IPS DF 6.9 (cell line): ENCODE results near the gene UTP14A.
A peak's percentile ranks its signal among the peaks of the same experiment; 100 is the strongest.
"Not testable (repeated sequence)": the region's sequence is repeated elsewhere in the genome, so short reads cannot be mapped to it uniquely, and the experiment has no call there.

Experiments used
- DNase-seq: peaks from one replicate; pipeline ENCODE4 v3.0.0-alpha.2; 2013; ENCODE audit warnings: low read depth, low spot score
- H3K27ac ChIP-seq: one replicate; pipeline ENCODE4 v1.5.1; 2013; ENCODE audit warnings: low read length, control low read depth
- H3K27me3 ChIP-seq: 2 replicates; pipeline ENCODE4 v1.6.1; 2013; ENCODE audit warnings: mild to moderate bottlenecking, low read length; ENCODE audit not compliant: control insufficient read depth, insufficient read depth
- H3K36me3 ChIP-seq: 2 replicates; pipeline ENCODE4 v1.6.1; 2013; ENCODE audit warnings: low read length; ENCODE audit not compliant: control insufficient read depth, insufficient read depth
- H3K4me1 ChIP-seq: 2 replicates; pipeline ENCODE4 v1.6.1; 2013; ENCODE audit warnings: low read length; ENCODE audit not compliant: control insufficient read depth, insufficient read depth
- H3K4me3 ChIP-seq: 2 replicates; pipeline ENCODE4 v1.5.1; 2013; ENCODE audit warnings: mild to moderate bottlenecking, low read length
- H3K9me3 ChIP-seq: 2 replicates; pipeline ENCODE4 v1.6.1; 2013; ENCODE audit warnings: low read length, inconsistent platforms; ENCODE audit not compliant: control insufficient read depth, insufficient read depth
- WGBS: extraction: QIAGEN DNeasy Blood & Tissue Kit; methylation state at CpG from one replicate; pipeline ENCODE4 v1.1.7; 2013; ENCODE audit warnings: mixed read lengths, missing lambda C conversion rate; ENCODE audit not compliant: insufficient read length, insufficient coverage; 5-methylcytosine and 5-hydroxymethylcytosine counted together

The UTP14A gene, protein sequence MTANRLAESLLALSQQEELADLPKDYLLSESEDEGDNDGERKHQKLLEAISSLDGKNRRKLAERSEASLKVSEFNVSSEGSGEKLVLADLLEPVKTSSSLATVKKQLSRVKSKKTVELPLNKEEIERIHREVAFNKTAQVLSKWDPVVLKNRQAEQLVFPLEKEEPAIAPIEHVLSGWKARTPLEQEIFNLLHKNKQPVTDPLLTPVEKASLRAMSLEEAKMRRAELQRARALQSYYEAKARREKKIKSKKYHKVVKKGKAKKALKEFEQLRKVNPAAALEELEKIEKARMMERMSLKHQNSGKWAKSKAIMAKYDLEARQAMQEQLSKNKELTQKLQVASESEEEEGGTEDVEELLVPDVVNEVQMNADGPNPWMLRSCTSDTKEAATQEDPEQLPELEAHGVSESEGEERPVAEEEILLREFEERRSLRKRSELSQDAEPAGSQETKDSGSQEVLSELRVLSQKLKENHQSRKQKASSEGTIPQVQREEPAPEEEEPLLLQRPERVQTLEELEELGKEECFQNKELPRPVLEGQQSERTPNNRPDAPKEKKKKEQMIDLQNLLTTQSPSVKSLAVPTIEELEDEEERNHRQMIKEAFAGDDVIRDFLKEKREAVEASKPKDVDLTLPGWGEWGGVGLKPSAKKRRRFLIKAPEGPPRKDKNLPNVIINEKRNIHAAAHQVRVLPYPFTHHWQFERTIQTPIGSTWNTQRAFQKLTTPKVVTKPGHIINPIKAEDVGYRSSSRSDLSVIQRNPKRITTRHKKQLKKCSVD

DNA sequence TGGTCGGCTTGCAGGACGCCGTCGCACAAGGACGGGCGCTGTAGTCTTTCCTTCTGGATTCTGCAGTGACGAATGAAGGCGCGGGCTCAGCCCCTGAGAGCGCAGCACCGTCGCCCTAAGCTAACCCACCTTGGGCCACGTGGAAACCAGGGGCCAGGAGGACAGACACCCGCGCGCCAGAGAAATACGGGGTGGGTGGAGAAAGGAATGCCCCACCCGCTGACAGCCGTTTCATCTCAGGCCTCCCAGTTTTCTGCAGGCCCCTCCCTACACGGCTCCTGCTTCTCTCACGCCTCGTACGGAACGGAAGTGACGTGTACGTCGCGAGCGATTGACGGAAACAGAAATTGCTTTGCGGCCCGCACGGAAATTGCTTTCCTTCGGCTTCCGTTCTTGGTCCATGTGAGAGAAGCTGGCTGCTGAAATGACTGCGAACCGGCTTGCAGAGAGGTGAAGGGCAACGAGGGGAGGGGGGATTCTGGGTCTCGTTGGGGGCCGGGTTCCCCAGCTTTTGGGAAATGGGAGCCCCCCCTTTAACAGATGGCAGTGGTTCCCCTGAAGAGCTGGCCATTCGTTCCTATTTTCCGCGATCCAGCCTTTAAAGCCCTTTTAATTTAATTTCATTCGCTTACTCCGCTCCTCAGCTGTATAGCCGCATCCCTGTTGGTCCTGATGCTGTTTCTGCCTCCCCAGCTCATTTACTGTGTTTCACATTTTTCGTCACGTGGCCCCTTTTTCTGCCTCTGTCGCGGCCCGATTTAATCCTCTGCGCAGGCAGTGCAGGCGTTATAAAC lies at the start of gene UTP14A:
TSS of gene UTP14A (plus strand) at position 378 of the 794 bp plus-strand sequence. CDS start at position 425, 47 bp downstream.
- peak; percentile 68 for DNase-seq
- Histone ChIP-seq H3K9me3 (no peaks in the 10 kb centered on the region), H3K36me3 (peaks cover 2% of the 10 kb centered on the region; the same call in 1 of the 2 replicates), H3K4me1 (no peaks in the 10 kb centered on the region), H3K27ac (no peak within 1 kb of the TSS), H3K4me3 (peak within 1 kb of the TSS; percentile 88; the same call in 1 of the 2 replicates), H3K27me3 (no peaks in the 10 kb centered on the region)
- WGBS, result no CpG with 5 or more reads among the region's 53 CpGs

DNA sequence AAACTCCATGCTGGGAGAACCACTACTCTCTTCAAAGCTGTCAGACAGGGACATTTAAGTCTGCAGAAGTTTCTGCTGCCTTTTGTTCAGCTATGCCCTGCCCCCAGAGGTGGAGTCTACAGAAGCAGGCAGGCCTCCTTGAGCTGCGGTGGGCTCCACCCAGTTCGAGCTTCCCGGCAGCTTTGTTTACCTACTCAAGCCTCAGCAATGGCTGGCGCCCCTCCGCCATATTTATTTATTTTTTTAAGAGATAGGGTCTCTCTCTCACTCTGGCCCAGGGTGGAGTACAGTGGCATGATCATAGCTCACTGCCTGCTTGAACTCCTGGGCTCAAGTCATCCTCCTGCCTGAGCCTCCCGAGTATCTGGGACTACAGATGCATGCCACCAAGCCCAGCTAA lies 46.8 kb upstream of the UTP14A start:
- DNase-seq, H3K27ac ChIP-seq, H3K27me3 ChIP-seq, H3K9me3 ChIP-seq, H3K4me1 ChIP-seq, H3K4me3 ChIP-seq, H3K36me3 ChIP-seq: not testable (repeated sequence)
- WGBS, result no CpG with 5 or more reads among the region's 6 CpGs

DNA sequence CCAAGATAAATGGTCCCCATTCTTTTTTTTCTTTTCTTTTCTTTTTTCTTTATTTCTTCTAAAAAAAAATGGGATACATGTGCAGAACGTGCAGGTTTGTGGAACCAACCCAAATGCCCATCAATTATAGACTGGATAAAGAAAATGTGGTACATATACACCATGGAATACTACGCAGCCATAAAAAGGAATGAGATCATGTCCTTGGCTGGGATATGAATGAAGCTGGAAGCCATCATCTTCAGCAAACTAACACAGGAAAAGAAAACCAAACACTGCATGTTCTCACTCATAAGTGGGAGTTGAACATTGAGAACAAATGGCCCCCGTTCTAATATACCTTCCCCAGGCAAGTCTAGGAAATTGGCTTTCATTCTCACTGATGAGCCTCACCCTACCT lies 39.6 kb upstream of the UTP14A start:
- not testable (repeated sequence) for H3K27ac ChIP-seq, H3K36me3 ChIP-seq, H3K4me3 ChIP-seq, H3K9me3 ChIP-seq, H3K4me1 ChIP-seq, H3K27me3 ChIP-seq, DNase-seq
- no CpG with 5 or more reads among the region's 3 CpGs for WGBS

DNA sequence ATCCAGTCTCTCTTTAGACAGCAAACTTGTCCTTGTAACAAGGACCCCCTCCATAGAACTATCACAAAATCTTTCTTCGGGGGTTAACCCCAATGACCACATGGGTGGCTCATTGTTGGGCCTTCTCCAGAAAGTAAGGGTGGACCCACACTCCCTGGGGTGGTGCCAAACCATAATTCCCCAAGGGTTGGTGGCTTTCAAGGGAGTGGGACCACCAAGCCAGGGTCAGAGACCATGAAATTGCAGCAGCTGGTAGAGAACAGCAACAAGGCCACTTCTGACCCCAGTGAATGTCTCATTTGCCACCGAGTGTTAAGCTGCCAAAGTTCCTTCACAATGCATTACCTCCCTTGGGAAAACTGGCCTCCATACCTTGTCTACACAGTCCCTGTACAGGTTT lies 33.4 kb upstream of the UTP14A start:
- no peaks in the 10 kb centered on the region for H3K4me1 ChIP-seq
- no peaks in the 10 kb centered on the region for H3K27me3 ChIP-seq
- no peaks in the 10 kb centered on the region for H3K36me3 ChIP-seq
- H3K4me3 ChIP-seq, result no peak overlapping the region
- no peaks in the 10 kb centered on the region for H3K9me3 ChIP-seq
- no CpG with 5 or more reads among the region's 2 CpGs for WGBS
- no peak overlapping the region for H3K27ac ChIP-seq
- DNase-seq, result no peak

DNA sequence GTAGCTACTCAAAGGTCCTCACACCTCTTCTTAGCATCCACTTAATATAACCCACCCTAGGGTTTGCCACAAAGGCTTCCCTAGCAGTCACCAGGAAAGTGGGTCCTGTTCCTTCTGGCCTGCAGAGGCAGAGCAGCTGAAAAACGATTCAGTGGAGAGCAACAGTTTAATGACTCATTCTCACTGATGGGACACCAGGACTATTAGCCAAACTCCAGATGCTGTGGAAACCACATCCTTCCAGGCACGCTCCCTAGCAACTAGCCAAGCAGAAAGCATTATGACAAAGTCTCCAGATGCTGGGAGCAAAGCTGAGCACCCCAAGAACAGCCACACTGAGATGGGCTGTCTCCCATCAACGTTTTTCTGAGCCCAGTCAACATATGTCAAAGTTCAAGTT lies 30.3 kb upstream of the UTP14A start:
- Histone ChIP-seq H3K9me3 (no peaks in the 10 kb centered on the region), H3K36me3 (no peaks in the 10 kb centered on the region), H3K4me3 (no peak overlapping the region), H3K27ac (no peak overlapping the region), H3K27me3 (no peaks in the 10 kb centered on the region), H3K4me1 (no peaks in the 10 kb centered on the region)
- no CpG with 5 or more reads among the region's 3 CpGs for WGBS
- no peak for DNase-seq

DNA sequence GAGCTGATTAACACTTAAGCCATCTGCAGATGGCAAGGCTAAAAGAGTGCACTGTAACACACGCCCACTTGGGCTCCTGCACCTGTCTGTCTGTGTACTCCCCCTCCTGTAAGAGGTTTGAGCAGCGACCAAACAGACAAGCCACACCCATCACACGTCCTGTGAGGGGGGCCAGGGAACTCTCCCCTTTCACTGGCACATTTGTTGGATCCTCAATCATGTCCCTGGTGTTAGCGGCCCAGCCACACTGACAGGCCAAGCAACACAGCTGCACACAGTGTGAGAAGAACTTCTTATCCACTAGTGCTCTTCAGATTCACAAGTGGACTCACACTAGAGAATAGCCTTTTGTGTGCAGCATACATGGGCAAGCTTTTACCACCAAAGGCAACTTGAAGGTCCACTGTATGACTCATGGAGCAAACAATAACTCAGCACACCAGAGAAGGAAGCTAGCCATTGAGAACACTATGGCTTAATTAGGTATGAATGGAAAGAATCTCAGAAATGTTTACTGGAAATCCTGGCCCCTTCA lies 29.1 kb upstream of the UTP14A start:
- no peaks in the 10 kb centered on the region for H3K4me1 ChIP-seq

DNA sequence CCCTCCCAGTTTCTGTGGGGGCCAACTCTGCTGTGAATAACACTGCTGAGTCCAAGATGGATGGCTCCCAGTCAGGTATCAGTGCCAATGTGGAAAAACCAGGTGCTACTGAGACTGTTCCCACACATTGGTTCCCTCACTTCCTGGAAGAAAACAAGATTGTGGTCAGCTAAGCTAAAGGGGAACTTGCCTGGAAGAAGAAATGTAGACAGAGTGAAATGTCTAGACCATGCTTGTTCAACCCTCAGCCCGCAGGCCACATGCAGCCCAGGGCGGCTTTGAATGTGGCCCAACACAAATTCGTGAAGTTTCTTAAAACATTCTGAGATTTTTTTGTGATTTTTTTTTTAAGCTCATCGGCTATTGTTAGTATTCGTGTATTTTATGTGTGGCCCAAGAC lies 28.6 kb upstream of the UTP14A start:
- no peak overlapping the region for H3K4me3 ChIP-seq
- no peaks in the 10 kb centered on the region for H3K36me3 ChIP-seq
- no peaks in the 10 kb centered on the region for H3K27me3 ChIP-seq
- no CpG with 5 or more reads among the region's 5 CpGs for WGBS
- no peaks in the 10 kb centered on the region for H3K9me3 ChIP-seq
- H3K27ac ChIP-seq, result no peak overlapping the region
- no peaks in the 10 kb centered on the region for H3K4me1 ChIP-seq
- no peak for DNase-seq

More for the DNA sequence above, 29.1 kb upstream of the UTP14A start:
- Histone ChIP-seq H3K27me3 (no peaks in the 10 kb centered on the region), H3K9me3 (no peaks in the 10 kb centered on the region), H3K36me3 (no peaks in the 10 kb centered on the region), H3K4me3 (no peak overlapping the region), H3K27ac (no peak overlapping the region)
- WGBS, result no CpG with 5 or more reads among the region's 4 CpGs
- peak; percentile 9 for DNase-seq

DNA sequence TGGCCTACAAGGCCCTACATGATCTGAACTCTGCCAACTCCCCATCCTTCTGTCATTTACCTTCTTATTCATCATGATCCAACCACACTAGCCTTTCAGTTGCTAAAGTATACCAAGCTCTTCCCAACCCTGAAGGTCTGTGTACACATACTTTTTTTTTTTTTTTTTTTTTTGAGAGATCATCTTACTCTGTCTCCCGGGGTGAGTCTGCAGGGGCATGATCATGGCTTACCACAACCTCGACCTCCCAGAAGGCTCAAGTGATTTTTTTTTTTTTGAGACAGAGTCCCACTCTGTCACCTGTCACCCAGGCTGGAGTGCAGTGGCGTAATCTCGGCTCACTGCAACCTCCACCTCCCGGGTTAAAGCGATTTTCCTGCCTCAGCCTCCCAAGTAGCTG lies 5.9 kb upstream of the UTP14A start:
- no peaks in the 10 kb centered on the region for H3K36me3 ChIP-seq
- H3K27me3 ChIP-seq, result no peaks in the 10 kb centered on the region
- no peaks in the 10 kb centered on the region for H3K9me3 ChIP-seq
- no peak overlapping the region for H3K27ac ChIP-seq
- no CpG with 5 or more reads among the region's 6 CpGs for WGBS
- no peaks in the 10 kb centered on the region for H3K4me1 ChIP-seq
- DNase-seq, result no peak
- H3K4me3 ChIP-seq, result no peak overlapping the region

DNA sequence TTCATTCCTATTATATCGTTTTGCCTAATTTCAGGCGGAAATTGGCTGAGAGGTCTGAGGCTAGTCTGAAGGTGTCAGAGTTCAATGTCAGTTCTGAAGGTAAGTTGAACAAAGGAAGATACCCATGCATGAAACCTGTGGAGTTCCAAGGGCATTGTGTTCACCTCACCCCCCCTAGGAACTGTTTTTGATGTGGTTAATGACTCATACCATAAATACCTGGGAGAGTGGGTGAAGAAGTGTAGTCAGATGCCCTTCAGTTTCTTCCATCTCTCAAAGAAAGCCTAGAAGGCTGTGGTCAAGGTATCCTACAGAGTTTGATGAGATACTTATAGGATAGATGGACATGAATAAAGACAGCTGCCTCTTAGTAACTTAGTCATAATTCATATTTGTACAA lies 2.7 kb downstream of the UTP14A start:
- Histone ChIP-seq H3K9me3 (no peaks in the 10 kb centered on the region), H3K36me3 (peaks cover 2% of the 10 kb centered on the region; the same call in 1 of the 2 replicates), H3K4me3 (no peak overlapping the region), H3K27ac (no peak overlapping the region), H3K27me3 (no peaks in the 10 kb centered on the region), H3K4me1 (no peaks in the 10 kb centered on the region)
- no CpG with 5 or more reads among the region's 2 CpGs for WGBS
- DNase-seq, result no peak
